ENCODE results near the gene MAT2A. TPM values are rescaled to one million over a fixed set of nuclear protein-coding genes. Genes with fewer than 3 reads are reported as not detected.

Gene MAT2A
- total and polyA plus RNA-seq, 10 donors: 41.3 to 195 (median 133) TPM

DNA sequence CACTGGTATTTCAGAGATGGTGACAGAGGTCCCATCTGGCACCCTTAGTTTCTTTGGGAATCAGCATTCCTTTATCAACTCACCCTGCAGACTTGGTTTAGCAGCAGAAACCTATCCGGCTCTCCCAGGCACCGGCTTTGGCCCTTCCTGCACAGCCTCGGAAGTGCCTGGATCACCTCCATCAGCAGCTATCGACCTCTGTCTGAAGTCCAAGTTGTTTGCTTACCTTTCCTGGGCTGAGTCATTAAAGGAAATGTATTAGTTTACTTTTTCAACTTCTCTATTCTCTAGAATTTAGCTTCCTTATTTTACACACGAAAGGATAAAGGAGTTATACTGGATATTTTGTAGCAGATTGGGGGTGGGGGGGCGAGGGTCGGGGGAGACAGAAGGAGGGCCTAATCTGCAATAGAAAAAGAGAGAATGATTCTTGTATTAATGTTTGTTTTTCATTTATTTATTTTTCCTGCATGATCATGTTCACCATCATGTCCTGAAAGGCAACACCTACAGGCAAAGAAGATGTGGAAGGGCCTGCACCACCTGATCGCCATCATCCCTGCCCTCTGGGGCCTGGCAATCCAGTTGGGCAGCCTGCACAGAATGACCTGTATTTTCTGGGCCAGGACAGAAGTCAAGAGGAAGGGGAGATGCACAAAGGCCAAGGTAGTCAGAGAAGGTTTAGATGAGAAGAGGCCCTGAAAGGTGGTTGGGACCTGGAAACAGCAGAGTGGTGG is 22.1 kb upstream of the MAT2A start:
- DNase-seq: peak; percentile 70
- peaks cover 0 to 13% (median 0%) of the 10 kb centered on the region in 6 donors for H3K4me1 ChIP-seq
- intact Hi-C loops (cut with DNase I; ENCODE audit: low total_unique reads): no loop called here
- no peaks in the 10 kb centered on the region for H3K27me3 ChIP-seq (replicated peaks in 1 of 7)
- WGBS, 5 donors: 41 to 59% (median 55%) methylated on average over 8 of the region's 8 CpGs
- no peaks in the 10 kb centered on the region for H3K36me3 ChIP-seq
- TF ChIP-seq POLR2AphosphoS5 (IDR thresholded peaks at IDR 0.05): no peak
- H3K27ac ChIP-seq: peak overlapping the region in 4 of 8 donors; percentile 26 to 80 (median 54)
- H3K9me3 ChIP-seq: no peaks in the 10 kb centered on the region
- H3K4me3 ChIP-seq: no peak overlapping the region

DNA sequence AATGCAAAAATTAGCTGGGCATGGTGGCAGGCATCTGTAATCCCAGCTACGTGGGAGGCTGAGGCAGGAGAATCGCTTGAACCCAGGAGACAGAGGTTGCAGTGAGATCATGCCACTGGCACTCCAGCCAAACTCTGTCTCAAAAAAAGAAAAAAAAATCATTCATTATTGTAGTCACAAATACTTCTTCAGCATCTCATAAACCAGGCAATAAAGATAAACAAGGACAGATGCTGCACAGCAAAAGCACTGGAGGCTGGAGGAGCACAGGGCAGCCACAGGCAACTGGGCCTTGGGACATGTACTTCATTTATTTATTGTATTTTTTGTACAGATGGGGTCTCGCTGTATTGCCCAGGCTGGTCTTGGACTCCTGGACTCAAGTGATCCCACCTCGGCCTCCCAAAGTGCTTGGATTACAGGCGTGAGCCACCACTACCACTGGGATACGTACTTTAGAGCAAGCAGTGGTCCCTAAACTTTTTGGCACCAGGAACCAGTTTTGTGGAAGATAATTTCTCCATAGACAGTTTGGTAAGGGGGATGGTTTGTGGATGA is 16.8 kb upstream of the MAT2A start:
- H3K36me3 ChIP-seq: no peaks in the 10 kb centered on the region
- H3K4me3 ChIP-seq: no peak overlapping the region
- no peak overlapping the region for H3K27ac ChIP-seq
- 88 to 97% (median 92%) methylated on average over 6 of the region's 6 CpGs for WGBS, 5 donors
- DNase-seq: peak; percentile 16
- no peaks in the 10 kb centered on the region for H3K27me3 ChIP-seq (replicated peaks in 1 of 7)
- TF ChIP-seq, protein P1, sequence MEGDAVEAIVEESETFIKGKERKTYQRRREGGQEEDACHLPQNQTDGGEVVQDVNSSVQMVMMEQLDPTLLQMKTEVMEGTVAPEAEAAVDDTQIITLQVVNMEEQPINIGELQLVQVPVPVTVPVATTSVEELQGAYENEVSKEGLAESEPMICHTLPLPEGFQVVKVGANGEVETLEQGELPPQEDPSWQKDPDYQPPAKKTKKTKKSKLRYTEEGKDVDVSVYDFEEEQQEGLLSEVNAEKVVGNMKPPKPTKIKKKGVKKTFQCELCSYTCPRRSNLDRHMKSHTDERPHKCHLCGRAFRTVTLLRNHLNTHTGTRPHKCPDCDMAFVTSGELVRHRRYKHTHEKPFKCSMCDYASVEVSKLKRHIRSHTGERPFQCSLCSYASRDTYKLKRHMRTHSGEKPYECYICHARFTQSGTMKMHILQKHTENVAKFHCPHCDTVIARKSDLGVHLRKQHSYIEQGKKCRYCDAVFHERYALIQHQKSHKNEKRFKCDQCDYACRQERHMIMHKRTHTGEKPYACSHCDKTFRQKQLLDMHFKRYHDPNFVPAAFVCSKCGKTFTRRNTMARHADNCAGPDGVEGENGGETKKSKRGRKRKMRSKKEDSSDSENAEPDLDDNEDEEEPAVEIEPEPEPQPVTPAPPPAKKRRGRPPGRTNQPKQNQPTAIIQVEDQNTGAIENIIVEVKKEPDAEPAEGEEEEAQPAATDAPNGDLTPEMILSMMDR (IDR thresholded peaks at IDR 0.05 in 8 of 11, conservative IDR thresholded peaks at IDR 0.05 in 3 of 11): no peak
- TF ChIP-seq POLR2A (IDR thresholded peaks at IDR 0.05): no peak
- no peaks in the 10 kb centered on the region for H3K9me3 ChIP-seq
- intact Hi-C loops (cut with DNase I; ENCODE audit: low total_unique reads): no loop called here
- H3K4me1 ChIP-seq: peaks cover 0 to 24% (median 8%) of the 10 kb centered on the region in 6 donors

DNA sequence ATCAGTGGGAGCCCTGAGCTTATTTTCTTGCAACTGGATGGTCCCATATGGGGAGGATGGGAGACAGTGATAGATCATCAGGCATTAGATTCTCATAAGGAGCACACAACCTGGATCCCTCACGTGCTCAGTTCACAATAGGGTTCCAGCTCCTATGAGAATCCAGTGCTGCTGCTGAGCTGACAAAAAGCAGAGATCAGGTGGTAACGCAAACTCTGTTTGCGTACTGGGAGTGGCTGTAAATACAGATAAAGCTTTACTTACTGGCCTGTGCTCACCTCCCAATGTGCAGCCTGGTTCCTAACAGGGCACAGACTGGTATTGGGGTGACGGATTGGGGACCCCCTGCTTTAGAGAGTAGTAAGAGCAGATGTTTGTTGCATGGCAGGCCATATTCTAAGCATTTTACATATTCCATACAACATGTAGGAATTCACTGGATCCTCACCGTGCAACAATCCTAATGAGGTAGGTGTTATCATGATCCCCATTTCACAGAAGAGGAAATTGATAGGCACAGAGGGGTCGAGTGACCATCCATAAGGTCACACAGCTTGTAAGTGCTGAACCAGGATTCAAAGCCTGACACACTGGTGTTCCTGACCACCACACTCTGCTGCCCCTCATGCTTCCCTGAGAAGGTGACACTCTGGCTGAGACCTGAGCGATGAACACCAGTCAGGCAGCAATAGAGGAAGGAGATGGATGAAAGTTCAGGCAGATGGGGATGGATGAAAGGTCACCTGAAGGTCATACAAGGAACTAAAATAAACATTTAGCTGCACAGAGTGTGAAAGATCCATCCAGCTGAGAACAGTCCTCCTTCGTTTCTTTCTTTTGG is 15.7 kb upstream of the MAT2A start:
- H3K4me1 ChIP-seq: peaks cover 0 to 22% (median 8%) of the 10 kb centered on the region in 6 donors
- intact Hi-C loops (cut with DNase I; ENCODE audit: low total_unique reads): no loop called here

DNA sequence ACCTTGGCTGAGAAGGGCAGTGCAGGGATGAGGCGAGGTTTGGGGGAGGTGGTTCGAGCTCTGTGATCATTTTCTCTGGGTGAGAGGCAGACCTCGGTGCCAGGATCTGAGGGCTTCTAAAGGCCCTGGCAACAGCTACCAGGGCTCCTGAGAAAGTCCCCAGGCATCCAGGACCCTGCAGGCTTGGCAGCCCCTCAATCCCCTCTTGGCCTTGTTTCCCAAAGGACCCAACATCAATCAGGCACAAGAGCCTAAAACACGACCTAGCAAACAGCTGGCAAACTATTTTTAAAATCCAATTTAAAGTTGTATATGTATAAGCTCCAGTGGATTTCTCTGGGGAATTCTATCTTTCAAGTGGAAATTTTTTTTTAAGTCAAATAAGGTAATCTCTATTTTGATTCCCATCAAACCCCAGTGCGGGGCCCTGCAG is 15.0 kb upstream of the MAT2A start:
- H3K4me3 ChIP-seq: no peak overlapping the region
- TF ChIP-seq POLR2A (IDR thresholded peaks at IDR 0.05) (no peak), POLR2AphosphoS5 (IDR thresholded peaks at IDR 0.05) (no peak)
- TF ChIP-seq, protein P1 (IDR thresholded peaks at IDR 0.05 in 8 of 11, conservative IDR thresholded peaks at IDR 0.05 in 3 of 11): no peak
- peak; percentile 16 for DNase-seq
- peaks cover 0 to 22% (median 8%) of the 10 kb centered on the region in 6 donors for H3K4me1 ChIP-seq
- intact Hi-C loops (cut with DNase I; ENCODE audit: low total_unique reads): no loop called here
- H3K9me3 ChIP-seq: no peaks in the 10 kb centered on the region
- no peaks in the 10 kb centered on the region for H3K27me3 ChIP-seq (replicated peaks in 1 of 7)
- 70 to 76% (median 74%) methylated on average over 5 of the region's 5 CpGs for WGBS, 5 donors
- no peaks in the 10 kb centered on the region for H3K36me3 ChIP-seq
- no peak overlapping the region for H3K27ac ChIP-seq

More for the DNA sequence above, 15.7 kb upstream of the MAT2A start:
- WGBS, 5 donors: 83 to 91% (median 86%) methylated on average over 8 of the region's 8 CpGs
- Histone ChIP-seq H3K9me3 (no peaks in the 10 kb centered on the region), H3K36me3 (no peaks in the 10 kb centered on the region), H3K27me3 (replicated peaks in 1 of 7) (no peaks in the 10 kb centered on the region), H3K4me3 (no peak overlapping the region), H3K27ac (no peak overlapping the region)
- TF ChIP-seq, protein P1 (IDR thresholded peaks at IDR 0.05 in 8 of 11, conservative IDR thresholded peaks at IDR 0.05 in 3 of 11): no peak
- no peak for TF ChIP-seq POLR2A (IDR thresholded peaks at IDR 0.05)
- TF ChIP-seq POLR2AphosphoS5 (IDR thresholded peaks at IDR 0.05): no peak
- no peak for DNase-seq
